ENCODE measurements around the gene GMDS.

GMDS gene

DNA sequence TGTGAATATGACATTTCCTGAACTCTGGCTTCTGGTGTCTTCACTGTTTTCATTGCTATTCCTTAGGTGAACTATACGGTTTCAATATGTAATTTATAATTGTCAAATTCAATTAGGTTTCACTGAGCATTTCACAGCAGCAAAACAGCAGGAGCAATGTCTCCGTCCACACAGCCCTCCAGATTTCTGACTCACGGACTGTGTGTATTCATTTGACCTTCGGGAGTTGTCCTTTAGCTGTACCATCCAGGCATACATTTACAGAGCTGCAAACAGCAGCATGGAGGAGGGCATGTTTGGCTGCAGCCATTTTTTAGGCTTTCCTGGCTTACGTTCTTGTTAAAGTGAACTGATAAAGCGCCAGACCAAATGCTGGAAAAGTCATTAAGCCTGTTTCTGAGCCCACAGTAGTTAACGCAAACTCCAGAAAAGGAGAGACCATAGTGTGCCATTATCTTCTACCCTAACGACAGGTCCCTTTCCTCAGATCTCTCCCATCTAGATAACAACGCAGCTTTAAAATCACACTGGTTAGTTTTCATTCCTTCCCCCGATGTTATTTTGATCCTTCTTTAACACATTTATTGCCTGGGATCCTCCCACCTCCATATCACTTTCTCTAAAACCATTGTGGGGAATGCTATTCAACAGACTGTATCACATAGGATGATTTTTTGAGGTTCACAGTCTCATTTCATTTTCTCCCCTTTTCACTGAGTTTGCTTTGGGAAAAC, 617.4 kb downstream of the GMDS start:
- Histone ChIP-seq H3K4me1 (ENCODE audit: insufficient read depth, low read length) (no peaks in the 10 kb centered on the region), H3K79me2 (ENCODE audit: insufficient read depth, low read length) (no peaks in the 10 kb centered on the region), H3K9ac (ENCODE audit: low read depth, low read length) (no peak overlapping the region), H3K27me3 (ENCODE audit: insufficient read depth, low read length, poor library complexity) (no peaks in the 10 kb centered on the region), H3K9me3 (ENCODE audit: insufficient read depth, low read length, severe bottlenecking) (no peaks in the 10 kb centered on the region), H3K36me3 (ENCODE audit: insufficient read depth, low read length) (no peaks in the 10 kb centered on the region), H4K20me1 (ENCODE audit: insufficient read depth, low read length) (no peaks in the 10 kb centered on the region), H3K4me2 (ENCODE audit: insufficient read depth, low read length) (no peak overlapping the region), H2AFZ (ENCODE audit: low read depth, low read length) (no peak overlapping the region), H3K4me3 (ENCODE audit: low read depth in 1 of 2, low read length in 2 of 2) (no peak overlapping the region), H3K27ac (ENCODE audit: low read length) (no peak overlapping the region)
- no peak for ATAC-seq (ENCODE audit: insufficient read depth, low read depth)
- no peak for DNase-seq
- TF ChIP-seq EZH2 (IDR thresholded peaks at IDR 0.05; ENCODE audit: borderline replicate concordance, low read depth, low read length, severe bottlenecking) = no peak
- TF ChIP-seq CTCF (IDR thresholded peaks at IDR 0.05; ENCODE audit: borderline replicate concordance, extremely low read depth, low read length, poor library complexity, severe bottlenecking) = no peak

DNA sequence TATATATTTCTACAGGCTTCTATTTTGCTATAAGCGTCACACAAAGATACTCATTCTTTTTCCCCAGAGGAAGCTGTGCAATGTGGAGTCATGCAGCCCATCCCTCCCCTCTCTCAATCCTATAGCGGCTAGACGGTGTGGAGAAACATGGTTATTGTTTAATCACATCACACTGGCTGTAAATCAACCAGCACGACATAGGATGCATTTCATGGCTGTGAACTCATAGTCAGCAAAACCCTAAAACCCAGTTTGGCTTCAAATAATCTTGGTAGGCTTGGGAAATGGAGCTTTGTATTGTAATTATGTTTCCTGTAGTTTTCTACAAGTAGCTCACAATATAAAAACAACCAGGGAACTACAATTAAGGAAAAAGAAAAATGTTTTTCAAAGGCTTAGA, 618.9 kb downstream of the GMDS start:
- Histone ChIP-seq H3K36me3 (ENCODE audit: insufficient read depth, low read length) (no peaks in the 10 kb centered on the region), H3K4me3 (ENCODE audit: low read depth in 1 of 2, low read length in 2 of 2) (no peak overlapping the region), H3K9me3 (ENCODE audit: insufficient read depth, low read length, severe bottlenecking) (no peaks in the 10 kb centered on the region), H2AFZ (ENCODE audit: low read depth, low read length) (no peak overlapping the region), H3K27me3 (ENCODE audit: insufficient read depth, low read length, poor library complexity) (no peaks in the 10 kb centered on the region), H3K27ac (ENCODE audit: low read length) (no peak overlapping the region), H4K20me1 (ENCODE audit: insufficient read depth, low read length) (no peaks in the 10 kb centered on the region), H3K79me2 (ENCODE audit: insufficient read depth, low read length) (no peaks in the 10 kb centered on the region), H3K9ac (ENCODE audit: low read depth, low read length) (no peak overlapping the region), H3K4me2 (ENCODE audit: insufficient read depth, low read length) (no peak overlapping the region), H3K4me1 (ENCODE audit: insufficient read depth, low read length) (no peaks in the 10 kb centered on the region)
- DNase-seq = no peak
- TF ChIP-seq EZH2 (IDR thresholded peaks at IDR 0.05; ENCODE audit: borderline replicate concordance, low read depth, low read length, severe bottlenecking) (no peak), CTCF (IDR thresholded peaks at IDR 0.05; ENCODE audit: borderline replicate concordance, extremely low read depth, low read length, poor library complexity, severe bottlenecking) (no peak)
- no peak for ATAC-seq (ENCODE audit: insufficient read depth, low read depth)

- Histone ChIP-seq H3K4me1 (ENCODE audit: insufficient read depth, low read length) (no peaks in the 10 kb centered on the region), H3K4me2 (ENCODE audit: insufficient read depth, low read length) (no peak overlapping the region), H3K27ac (ENCODE audit: low read length) (no peak overlapping the region), H3K79me2 (ENCODE audit: insufficient read depth, low read length) (no peaks in the 10 kb centered on the region), H4K20me1 (ENCODE audit: insufficient read depth, low read length) (no peaks in the 10 kb centered on the region), H3K9me3 (ENCODE audit: insufficient read depth, low read length, severe bottlenecking) (no peaks in the 10 kb centered on the region), H3K27me3 (ENCODE audit: insufficient read depth, low read length, poor library complexity) (no peaks in the 10 kb centered on the region), H2AFZ (ENCODE audit: low read depth, low read length) (no peak overlapping the region), H3K36me3 (ENCODE audit: insufficient read depth, low read length) (no peaks in the 10 kb centered on the region), H3K4me3 (ENCODE audit: low read depth in 1 of 2, low read length in 2 of 2) (no peak overlapping the region), H3K9ac (ENCODE audit: low read depth, low read length) (no peak overlapping the region)
- no peak for ATAC-seq (ENCODE audit: insufficient read depth, low read depth)
- no peak for DNase-seq
- TF ChIP-seq EZH2 (IDR thresholded peaks at IDR 0.05; ENCODE audit: borderline replicate concordance, low read depth, low read length, severe bottlenecking) (no peak), CTCF (IDR thresholded peaks at IDR 0.05; ENCODE audit: borderline replicate concordance, extremely low read depth, low read length, poor library complexity, severe bottlenecking) (no peak)
Measured at GRCh38 chr6:1625794-1626435, 619.5 kb downstream of the GMDS start.

All from DND-41 (cell line).